DOHH2 (cell line): ENCODE results near the gene GLRA1.

ENCODE experiments used
- H3F3A ChIP-seq: fragments of 200-600 bp; sonication (generic), shearing (Covaris generic); 2 replicates; pipeline ENCODE4 v1.6.0; 2016; ENCODE audit warnings: antibody characterized with exemption, mild to moderate bottlenecking; ENCODE audit not compliant: control insufficient read depth, insufficient read depth
- H3K27ac ChIP-seq: fragments of 200-600 bp; sonication (generic); 2 replicates; pipeline ENCODE4 v1.5.1; 2014; ENCODE audit warnings: low read depth, mild to moderate bottlenecking, low read length, moderate library complexity
- H3K27me3 ChIP-seq: fragments of 200-600 bp; sonication (generic); 2 replicates; pipeline ENCODE4 v1.6.1; 2014; ENCODE audit warnings: mild to moderate bottlenecking, low read length, mixed read lengths; ENCODE audit not compliant: control insufficient read depth
- H3K36me3 ChIP-seq: fragments of 200-600 bp; sonication (generic); 2 replicates; pipeline ENCODE4 v1.6.1; 2014; ENCODE audit warnings: mild to moderate bottlenecking, low read length, moderate library complexity, mixed read lengths; ENCODE audit not compliant: control insufficient read depth
- H3K4me1 ChIP-seq: fragments of 200-600 bp; sonication (generic); 2 replicates; pipeline ENCODE4 v1.6.1; 2014; ENCODE audit warnings: mild to moderate bottlenecking, low read length, mixed read lengths; ENCODE audit not compliant: control insufficient read depth
- H3K4me2 ChIP-seq: fragments of 200-600 bp; sonication (generic); 2 replicates; pipeline ENCODE4 v1.6.0; 2014; ENCODE audit warnings: mild to moderate bottlenecking, low read length, moderate library complexity
- H3K4me3 ChIP-seq: fragments of 200-600 bp; sonication (generic); 2 replicates; pipeline ENCODE4 v1.5.1; 2014; ENCODE audit warnings: mild to moderate bottlenecking, low read length, mixed read lengths
- H3K79me2 ChIP-seq: fragments of 200-600 bp; sonication (generic); 2 replicates; pipeline ENCODE4 v1.6.1; 2014; ENCODE audit warnings: mild to moderate bottlenecking, low read length, mixed read lengths; ENCODE audit not compliant: control insufficient read depth
- H3K9me2 ChIP-seq: fragments of 200-600 bp; sonication (generic); replicated peaks from 2 replicates; pipeline ENCODE4 v1.6.1; 2014; ENCODE audit warnings: mild to moderate bottlenecking, low read length, mixed read lengths; ENCODE audit not compliant: control insufficient read depth
- H3K9me3 ChIP-seq: fragments of 200-600 bp; sonication (generic); 2 replicates; pipeline ENCODE4 v1.6.1; 2014; ENCODE audit warnings: antibody characterized with exemption, low read length, mixed read lengths; ENCODE audit not compliant: control insufficient read depth, insufficient read depth
- H4K20me1 ChIP-seq: fragments of 200-600 bp; sonication (generic); 2 replicates; pipeline ENCODE4 v1.6.0; 2014; ENCODE audit warnings: low read depth, mild to moderate bottlenecking, antibody characterized with exemption, low read length, moderate library complexity; ENCODE audit not compliant: control insufficient read depth, insufficient read depth
- EZH2phosphoT487 ChIP-seq: fragments of 200-600 bp; sonication (generic); IDR thresholded peaks from 2 replicates; pipeline ENCODE4 v1.6.1; 2017; ENCODE audit warnings: borderline replicate concordance, mild to moderate bottlenecking, antibody characterized with exemption, low read length, moderate library complexity, mixed read lengths
- TF ChIP-seq, protein P1 (sequence below): fragments of 200-600 bp; sonication (generic); IDR thresholded peaks from one replicate; pipeline ENCODE4 v1.5.1; 2014; ENCODE audit warnings: antibody characterized with exemption, mild to moderate bottlenecking, low read depth, low read length; ENCODE audit not compliant: poor library complexity, severe bottlenecking

GLRA1 gene

DNA sequence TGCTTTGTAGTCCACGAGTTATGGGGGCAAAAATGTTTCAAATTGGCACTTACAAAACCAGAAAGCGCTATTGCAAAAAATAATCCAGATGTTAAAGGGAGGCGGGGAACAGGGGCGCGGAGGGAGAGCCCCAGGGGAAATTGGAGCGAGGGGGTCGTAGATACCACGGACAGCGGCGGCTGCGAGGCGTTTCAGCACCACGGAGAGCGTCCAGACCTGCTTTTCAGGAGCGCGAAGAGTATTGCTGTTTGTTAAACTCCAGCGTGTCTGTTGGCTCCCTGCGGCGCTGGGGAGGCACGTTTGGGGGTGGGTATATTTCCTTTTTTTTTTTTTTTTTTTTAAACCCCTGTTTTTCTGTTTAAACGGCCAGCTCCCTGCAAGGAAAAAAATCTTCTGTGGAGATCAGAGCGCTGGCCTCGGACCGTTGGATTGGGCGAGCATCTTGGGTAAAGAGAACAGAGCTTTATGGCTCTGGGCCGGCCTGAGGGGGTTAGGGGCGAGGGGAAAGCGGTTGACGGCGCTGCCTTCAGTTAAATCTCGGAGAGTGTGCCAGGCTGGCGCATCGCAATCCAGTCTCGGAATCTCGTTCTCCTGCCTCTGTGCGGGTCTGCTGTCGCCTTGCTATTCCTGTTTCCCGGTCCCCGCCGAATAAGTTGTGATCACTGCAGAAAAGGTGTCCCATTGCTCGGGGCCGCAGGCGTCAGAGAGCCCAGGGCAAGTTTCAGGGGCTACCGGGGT lies at the start of gene GLRA1:
TSS of gene GLRA1 (minus strand) at position 288 of the 738 bp plus-strand sequence. CDS start 302 bp downstream, outside the sequence.
- Histone ChIP-seq H3K9me3 (no peaks in the 10 kb centered on the region), H3K4me1 (no peaks in the 10 kb centered on the region), H3K79me2 (no peaks in the 10 kb centered on the region), H4K20me1 (no peaks in the 10 kb centered on the region), H3K4me2 (no peak within 1 kb of the TSS), H3K27ac (no peak within 1 kb of the TSS), H3K27me3 (no peaks in the 10 kb centered on the region), H3F3A (no peaks in the 10 kb centered on the region), H3K4me3 (no peak within 1 kb of the TSS), H3K9me2 (no peaks in the 10 kb centered on the region), H3K36me3 (no peaks in the 10 kb centered on the region)
- no peak for TF ChIP-seq EZH2phosphoT487
- TF ChIP-seq, protein P1, sequence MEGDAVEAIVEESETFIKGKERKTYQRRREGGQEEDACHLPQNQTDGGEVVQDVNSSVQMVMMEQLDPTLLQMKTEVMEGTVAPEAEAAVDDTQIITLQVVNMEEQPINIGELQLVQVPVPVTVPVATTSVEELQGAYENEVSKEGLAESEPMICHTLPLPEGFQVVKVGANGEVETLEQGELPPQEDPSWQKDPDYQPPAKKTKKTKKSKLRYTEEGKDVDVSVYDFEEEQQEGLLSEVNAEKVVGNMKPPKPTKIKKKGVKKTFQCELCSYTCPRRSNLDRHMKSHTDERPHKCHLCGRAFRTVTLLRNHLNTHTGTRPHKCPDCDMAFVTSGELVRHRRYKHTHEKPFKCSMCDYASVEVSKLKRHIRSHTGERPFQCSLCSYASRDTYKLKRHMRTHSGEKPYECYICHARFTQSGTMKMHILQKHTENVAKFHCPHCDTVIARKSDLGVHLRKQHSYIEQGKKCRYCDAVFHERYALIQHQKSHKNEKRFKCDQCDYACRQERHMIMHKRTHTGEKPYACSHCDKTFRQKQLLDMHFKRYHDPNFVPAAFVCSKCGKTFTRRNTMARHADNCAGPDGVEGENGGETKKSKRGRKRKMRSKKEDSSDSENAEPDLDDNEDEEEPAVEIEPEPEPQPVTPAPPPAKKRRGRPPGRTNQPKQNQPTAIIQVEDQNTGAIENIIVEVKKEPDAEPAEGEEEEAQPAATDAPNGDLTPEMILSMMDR = no peak

DNA sequence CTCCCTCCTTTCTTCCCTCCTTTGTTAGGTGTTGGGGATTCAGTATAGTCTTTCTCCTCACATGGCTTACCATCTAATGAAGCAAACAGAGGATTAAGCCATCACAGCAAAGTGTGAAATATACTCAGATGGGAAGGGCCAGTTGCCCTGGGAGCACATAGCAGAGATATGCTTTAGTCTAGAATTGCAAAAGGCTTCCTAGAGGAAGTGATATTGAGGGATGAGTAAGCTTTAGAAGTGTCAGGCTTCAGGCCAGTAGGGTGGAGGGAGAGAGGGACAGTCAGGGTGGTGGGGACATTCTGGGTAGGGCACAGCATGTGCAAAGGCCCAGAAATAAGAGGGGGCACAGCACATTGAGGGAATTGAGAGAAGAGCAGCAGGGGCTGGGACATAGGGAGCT lies 46.2 kb upstream of the GLRA1 start:
- Histone ChIP-seq H3F3A (no peaks in the 10 kb centered on the region), H3K79me2 (no peaks in the 10 kb centered on the region), H4K20me1 (no peaks in the 10 kb centered on the region), H3K27me3 (no peaks in the 10 kb centered on the region), H3K36me3 (no peaks in the 10 kb centered on the region), H3K9me2 (no peaks in the 10 kb centered on the region), H3K9me3 (no peaks in the 10 kb centered on the region), H3K4me2 (no peak overlapping the region), H3K4me1 (no peaks in the 10 kb centered on the region), H3K27ac (no peak overlapping the region), H3K4me3 (no peak overlapping the region)
- TF ChIP-seq, protein P1 = no peak
- TF ChIP-seq EZH2phosphoT487 = no peak

DNA sequence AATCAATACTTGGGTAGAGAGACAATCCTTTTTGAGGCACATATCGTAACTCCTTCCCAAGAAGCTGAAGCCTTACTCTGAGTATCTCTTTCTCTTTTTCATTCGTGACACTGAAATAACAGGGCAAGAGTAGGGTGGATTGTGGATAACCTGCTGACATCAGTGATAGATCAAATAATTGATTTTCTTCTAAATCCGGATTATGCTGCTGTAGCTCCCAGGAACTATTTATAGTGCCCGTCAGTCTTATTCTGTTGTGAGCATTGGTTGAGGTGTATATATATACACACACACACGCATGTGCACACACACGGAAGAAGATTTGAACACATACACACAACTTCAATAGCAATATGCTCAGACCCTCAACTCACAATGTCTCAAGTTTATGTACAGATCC lies 43.2 kb upstream of the GLRA1 start:
- H4K20me1 ChIP-seq = no peaks in the 10 kb centered on the region
- H3K4me3 ChIP-seq = no peak overlapping the region
- no peaks in the 10 kb centered on the region for H3K9me3 ChIP-seq
- no peaks in the 10 kb centered on the region for H3K79me2 ChIP-seq
- H3F3A ChIP-seq = no peaks in the 10 kb centered on the region
- H3K9me2 ChIP-seq = no peaks in the 10 kb centered on the region
- H3K36me3 ChIP-seq = no peaks in the 10 kb centered on the region
- no peak overlapping the region for H3K27ac ChIP-seq
- H3K4me1 ChIP-seq = no peaks in the 10 kb centered on the region
- H3K4me2 ChIP-seq = no peak overlapping the region
- TF ChIP-seq EZH2phosphoT487 = no peak
- TF ChIP-seq, protein P1 = no peak
- H3K27me3 ChIP-seq = 0 out of 2 replicates have a peak, but pooled peaks cover 3% of the 10 kb centered on the region
